ENCODE data around the gene TGIF1. TPM values are rescaled to one million over a fixed set of nuclear protein-coding genes. Genes with fewer than 3 reads are reported as not detected.

Gene TGIF1
- polyA plus RNA-seq, 1 donor from 2014 or later, result 3.6 TPM

DNA sequence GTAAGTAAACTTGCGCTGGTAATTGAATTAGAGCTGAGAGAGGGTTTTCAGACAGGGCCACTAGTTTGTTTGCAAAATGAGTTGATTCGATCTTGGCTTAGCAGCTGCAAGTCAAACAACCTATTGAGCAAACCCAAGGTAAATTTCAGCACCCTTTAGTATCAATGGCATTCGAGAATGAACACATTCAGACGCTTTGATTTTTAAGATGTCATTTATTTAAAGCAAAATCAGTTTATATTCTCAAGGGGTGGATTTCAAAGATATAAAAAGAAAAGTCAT lies 44.2 kb downstream of the TGIF1 start:
- Histone ChIP-seq H3K9me3 (ENCODE audit: low read length) (no peaks in the 10 kb centered on the region), H3K4me3 (ENCODE audit: low read length) (no peak overlapping the region), H3K79me2 (replicated peaks; ENCODE audit: insufficient read depth, low read length) (no peaks in the 10 kb centered on the region), H3F3A (ENCODE audit: insufficient read depth, low read length, poor library complexity, severe bottlenecking) (no peaks in the 10 kb centered on the region), H4K20me1 (ENCODE audit: insufficient read depth) (no peaks in the 10 kb centered on the region), H2AFZ (ENCODE audit: low read depth, low read length) (no peak overlapping the region), H3K27me3 (ENCODE audit: insufficient read depth, low read depth, low read length) (peaks cover 14% of the 10 kb centered on the region), H3K9me2 (ENCODE audit: insufficient read depth, low read length) (no peaks in the 10 kb centered on the region), H3K36me3 (ENCODE audit: insufficient read depth, low read length) (no peaks in the 10 kb centered on the region), H3K4me2 (ENCODE audit: low read length) (no peak overlapping the region), H3K9ac (ENCODE audit: low read length) (no peak overlapping the region), H3K27ac (ENCODE audit: low read length) (no peak overlapping the region)
- no peak for TF ChIP-seq EP300 (conservative IDR thresholded peaks at IDR 0.05; ENCODE audit: poor library complexity, severe bottlenecking)
- no peak for TF ChIP-seq MXI1 (conservative IDR thresholded peaks at IDR 0.05; ENCODE audit: poor library complexity, severe bottlenecking)
- TF ChIP-seq RAD21 (conservative IDR thresholded peaks at IDR 0.05), result no peak
- no peak for TF ChIP-seq SMC3 (conservative IDR thresholded peaks at IDR 0.05; ENCODE audit: poor library complexity)
- no peak for TF ChIP-seq CTCF (IDR thresholded peaks at IDR 0.05; ENCODE audit: poor library complexity, severe bottlenecking)

GRCh38 chr18:3494569-3494968 lies 44.6 kb downstream of the TGIF1 start:
- Histone ChIP-seq H3K9ac (ENCODE audit: low read length) (no peak overlapping the region), H3K27ac (ENCODE audit: low read length) (no peak overlapping the region), H3K79me2 (replicated peaks; ENCODE audit: insufficient read depth, low read length) (no peaks in the 10 kb centered on the region), H3K4me3 (ENCODE audit: low read length) (no peak overlapping the region), H3K4me2 (ENCODE audit: low read length) (no peak overlapping the region), H3F3A (ENCODE audit: insufficient read depth, low read length, poor library complexity, severe bottlenecking) (no peaks in the 10 kb centered on the region), H3K27me3 (ENCODE audit: insufficient read depth, low read depth, low read length) (peaks cover 18% of the 10 kb centered on the region), H4K20me1 (ENCODE audit: insufficient read depth) (no peaks in the 10 kb centered on the region), H2AFZ (ENCODE audit: low read depth, low read length) (no peak overlapping the region), H3K36me3 (ENCODE audit: insufficient read depth, low read length) (no peaks in the 10 kb centered on the region), H3K9me2 (ENCODE audit: insufficient read depth, low read length) (no peaks in the 10 kb centered on the region), H3K9me3 (ENCODE audit: low read length) (no peaks in the 10 kb centered on the region)
- TF ChIP-seq TAF1 (IDR thresholded peaks at IDR 0.05; ENCODE audit: low read depth) (no peak), RAD21 (conservative IDR thresholded peaks at IDR 0.05) (no peak), EP300 (conservative IDR thresholded peaks at IDR 0.05; ENCODE audit: poor library complexity, severe bottlenecking) (no peak), CTCF (IDR thresholded peaks at IDR 0.05; ENCODE audit: poor library complexity, severe bottlenecking) (no peak), SMC3 (conservative IDR thresholded peaks at IDR 0.05; ENCODE audit: poor library complexity) (no peak), POLR2AphosphoS5 (IDR thresholded peaks at IDR 0.05) (no peak), MXI1 (conservative IDR thresholded peaks at IDR 0.05; ENCODE audit: poor library complexity, severe bottlenecking) (no peak), EZH2 (IDR thresholded peaks at IDR 0.05; ENCODE audit: borderline replicate concordance, insufficient read depth, low read length, poor library complexity, severe bottlenecking) (no peak)
- TF ChIP-seq, protein P1, sequence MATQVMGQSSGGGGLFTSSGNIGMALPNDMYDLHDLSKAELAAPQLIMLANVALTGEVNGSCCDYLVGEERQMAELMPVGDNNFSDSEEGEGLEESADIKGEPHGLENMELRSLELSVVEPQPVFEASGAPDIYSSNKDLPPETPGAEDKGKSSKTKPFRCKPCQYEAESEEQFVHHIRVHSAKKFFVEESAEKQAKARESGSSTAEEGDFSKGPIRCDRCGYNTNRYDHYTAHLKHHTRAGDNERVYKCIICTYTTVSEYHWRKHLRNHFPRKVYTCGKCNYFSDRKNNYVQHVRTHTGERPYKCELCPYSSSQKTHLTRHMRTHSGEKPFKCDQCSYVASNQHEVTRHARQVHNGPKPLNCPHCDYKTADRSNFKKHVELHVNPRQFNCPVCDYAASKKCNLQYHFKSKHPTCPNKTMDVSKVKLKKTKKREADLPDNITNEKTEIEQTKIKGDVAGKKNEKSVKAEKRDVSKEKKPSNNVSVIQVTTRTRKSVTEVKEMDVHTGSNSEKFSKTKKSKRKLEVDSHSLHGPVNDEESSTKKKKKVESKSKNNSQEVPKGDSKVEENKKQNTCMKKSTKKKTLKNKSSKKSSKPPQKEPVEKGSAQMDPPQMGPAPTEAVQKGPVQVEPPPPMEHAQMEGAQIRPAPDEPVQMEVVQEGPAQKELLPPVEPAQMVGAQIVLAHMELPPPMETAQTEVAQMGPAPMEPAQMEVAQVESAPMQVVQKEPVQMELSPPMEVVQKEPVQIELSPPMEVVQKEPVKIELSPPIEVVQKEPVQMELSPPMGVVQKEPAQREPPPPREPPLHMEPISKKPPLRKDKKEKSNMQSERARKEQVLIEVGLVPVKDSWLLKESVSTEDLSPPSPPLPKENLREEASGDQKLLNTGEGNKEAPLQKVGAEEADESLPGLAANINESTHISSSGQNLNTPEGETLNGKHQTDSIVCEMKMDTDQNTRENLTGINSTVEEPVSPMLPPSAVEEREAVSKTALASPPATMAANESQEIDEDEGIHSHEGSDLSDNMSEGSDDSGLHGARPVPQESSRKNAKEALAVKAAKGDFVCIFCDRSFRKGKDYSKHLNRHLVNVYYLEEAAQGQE (IDR thresholded peaks at IDR 0.05; ENCODE audit: borderline replicate concordance), result no peak

Measured in neural cell (in vitro differentiated cells).